MCF 10A (cell line): ENCODE results near the gene ABCB9. TPM values are rescaled to one million over a fixed set of nuclear protein-coding genes. Genes with fewer than 3 reads are reported as not detected.

Experiments used
- BruUV-seq: library from RNA; stranded (reverse); fragments of 400-500 nt; replicated peaks from 2 replicates; lab custom pipeline; 2021; lab: Mats Ljungman, UMichigan
- CTCF ChIA-PET: fragments of 300-600 bp; sonication (Branson Sonifier 250); formaldehyde crosslinking; extraction: SDS; loops from one replicate; lab custom pipeline; 2021; ENCODE audit warnings: antibody characterized with exemption, inconsistent platforms; lab: Yijun Ruan, JAX
- POLR2A ChIA-PET: fragments of 300-600, 350-650 bp; sonication (Branson Sonifier 250); formaldehyde crosslinking; extraction: SDS; loops from one replicate; lab custom pipeline; 2020; ENCODE audit warnings: antibody characterized with exemption, inconsistent platforms; lab: Yijun Ruan, JAX
- DNase-seq: peaks from one replicate; pipeline ENCODE4 v3.0.0-alpha.2; 2018; ENCODE audit not compliant: unreplicated experiment
- H3K27ac Mint-ChIP-seq: one replicate; pipeline ENCODE4 v1.8.0; 2022; ENCODE audit warnings: mild to moderate bottlenecking, low read depth, mixed read lengths; ENCODE audit not compliant: unreplicated experiment
- H3K27me3 Mint-ChIP-seq: one replicate; pipeline ENCODE4 v1.8.0; 2022; ENCODE audit warnings: mixed read lengths; ENCODE audit not compliant: insufficient read depth, unreplicated experiment
- H3K36me3 Mint-ChIP-seq: one replicate; pipeline ENCODE4 v1.8.0; 2022; ENCODE audit warnings: mild to moderate bottlenecking, moderate library complexity, mixed read lengths; ENCODE audit not compliant: insufficient read depth, unreplicated experiment
- H3K4me1 Mint-ChIP-seq: one replicate; pipeline ENCODE4 v1.8.0; 2022; ENCODE audit warnings: mixed read lengths; ENCODE audit not compliant: insufficient read depth, unreplicated experiment
- H3K4me3 Mint-ChIP-seq: one replicate; pipeline ENCODE4 v1.8.0; 2022; ENCODE audit warnings: mild to moderate bottlenecking, moderate library complexity, mixed read lengths; ENCODE audit not compliant: unreplicated experiment
- H3K9me3 Mint-ChIP-seq: one replicate; pipeline ENCODE4 v1.8.0; 2022; ENCODE audit warnings: mixed read lengths; ENCODE audit not compliant: unreplicated experiment
- intact Hi-C: fragments of 100-400 bp; cut with micrococcal nuclease; formaldehyde crosslinking; loops from 2 replicates; pipeline ENCODE4 v1.14.1; 2022
- total RNA-seq: library from RNA; stranded (reverse); gene quantifications from 2 replicates; pipeline ENCODE4 v1.2.3, GENCODE V29; 2022
- TF ChIP-seq, protein P1 (sequence below): fragments of 200-600 bp; IDR thresholded peaks from one replicate; pipeline ENCODE4 v1.8.0; 2022; ENCODE audit warnings: antibody characterized with exemption, mild to moderate bottlenecking; ENCODE audit not compliant: unreplicated experiment

The ABCB9 gene
- total RNA-seq, 1 experiment from 2014 or later, result 1.6 TPM

DNA sequence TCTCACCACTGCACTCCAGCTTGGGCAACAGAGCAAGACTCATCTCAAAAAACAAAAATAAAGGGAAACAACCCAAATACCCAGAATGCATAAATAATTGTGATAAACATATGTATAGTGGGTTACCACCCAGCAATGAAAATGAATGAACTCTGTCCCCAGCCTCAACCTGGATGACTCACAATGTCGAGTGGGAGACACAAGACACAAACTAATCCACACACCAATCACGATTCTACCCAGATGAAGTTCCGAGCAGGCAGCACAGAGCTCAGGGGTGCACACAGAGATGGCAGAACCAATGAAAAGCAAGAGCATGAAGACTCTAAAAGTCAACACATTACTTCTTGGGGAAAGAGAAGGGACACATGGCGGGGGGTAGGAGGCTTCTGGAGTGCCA is 27.1 kb downstream of the ABCB9 start:
- no TSS peak for BruUV-seq
- H3K4me1 Mint-ChIP-seq, result peaks cover 17% of the 10 kb centered on the region
- H3K27ac Mint-ChIP-seq, result no peak overlapping the region
- peaks cover 6% of the 10 kb centered on the region for H3K36me3 Mint-ChIP-seq
- ChIA-PET CTCF (interaction anchor here (0.6 kb wide), 1 partner anchor 13 kb away, joined by 3 read pairs; no protein-coding TSS in a partner anchor), POLR2A (interaction anchor here (11.2 kb wide), 1 partner anchor 47 kb away, joined by 240 read pairs; the partner anchor contains the start of gene VPS37B)
- no peaks in the 10 kb centered on the region for H3K27me3 Mint-ChIP-seq
- intact Hi-C loops, result no loop called here
- no peaks in the 10 kb centered on the region for H3K9me3 Mint-ChIP-seq
- TF ChIP-seq, protein P1, sequence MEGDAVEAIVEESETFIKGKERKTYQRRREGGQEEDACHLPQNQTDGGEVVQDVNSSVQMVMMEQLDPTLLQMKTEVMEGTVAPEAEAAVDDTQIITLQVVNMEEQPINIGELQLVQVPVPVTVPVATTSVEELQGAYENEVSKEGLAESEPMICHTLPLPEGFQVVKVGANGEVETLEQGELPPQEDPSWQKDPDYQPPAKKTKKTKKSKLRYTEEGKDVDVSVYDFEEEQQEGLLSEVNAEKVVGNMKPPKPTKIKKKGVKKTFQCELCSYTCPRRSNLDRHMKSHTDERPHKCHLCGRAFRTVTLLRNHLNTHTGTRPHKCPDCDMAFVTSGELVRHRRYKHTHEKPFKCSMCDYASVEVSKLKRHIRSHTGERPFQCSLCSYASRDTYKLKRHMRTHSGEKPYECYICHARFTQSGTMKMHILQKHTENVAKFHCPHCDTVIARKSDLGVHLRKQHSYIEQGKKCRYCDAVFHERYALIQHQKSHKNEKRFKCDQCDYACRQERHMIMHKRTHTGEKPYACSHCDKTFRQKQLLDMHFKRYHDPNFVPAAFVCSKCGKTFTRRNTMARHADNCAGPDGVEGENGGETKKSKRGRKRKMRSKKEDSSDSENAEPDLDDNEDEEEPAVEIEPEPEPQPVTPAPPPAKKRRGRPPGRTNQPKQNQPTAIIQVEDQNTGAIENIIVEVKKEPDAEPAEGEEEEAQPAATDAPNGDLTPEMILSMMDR, result no peak
- no peak overlapping the region for H3K4me3 Mint-ChIP-seq
- DNase-seq, result no peak

- Mint-ChIP-seq H3K36me3 (no peaks in the 10 kb centered on the region), H3K4me3 (no peak overlapping the region), H3K27ac (no peak overlapping the region), H3K9me3 (no peaks in the 10 kb centered on the region), H3K27me3 (no peaks in the 10 kb centered on the region), H3K4me1 (peaks cover 6% of the 10 kb centered on the region)
- CTCF ChIA-PET, result interaction anchor here (0.7 to 0.9 kb wide), 2 partner anchors 13 to 182 kb away, joined by 3 to 4 read pairs; no protein-coding TSS in a partner anchor
- POLR2A ChIA-PET, result interaction anchor here (1.0 kb wide), 1 partner anchor 9 kb away, joined by 7 read pairs; no protein-coding TSS in a partner anchor
- BruUV-seq, result no TSS peak
- TF ChIP-seq, protein P1, result no peak
- DNase-seq, result peak; percentile 95
- intact Hi-C loops, result no loop called here
Observed at GRCh38 chr12:122937622-122938091, 28.6 kb downstream of the ABCB9 start.

- ChIA-PET POLR2A (interaction anchor here (1.2 to 1.7 kb wide), 2 partner anchors 9 to 47 kb away, joined by 3 to 5 read pairs; no protein-coding TSS in a partner anchor), CTCF (interaction anchor here (0.8 to 1.0 kb wide), 2 partner anchors 34 to 37 kb away, joined by 3 to 4 read pairs; no protein-coding TSS in a partner anchor)
- no peak overlapping the region for H3K4me3 Mint-ChIP-seq
- no peak overlapping the region for H3K27ac Mint-ChIP-seq
- no peak for DNase-seq
- intact Hi-C loops, result no loop called here
- H3K36me3 Mint-ChIP-seq, result peaks cover 5% of the 10 kb centered on the region
- TF ChIP-seq, protein P1, result no peak
- H3K9me3 Mint-ChIP-seq, result no peaks in the 10 kb centered on the region
- no TSS peak for BruUV-seq
- no peaks in the 10 kb centered on the region for H3K27me3 Mint-ChIP-seq
- peaks cover 6% of the 10 kb centered on the region for H3K4me1 Mint-ChIP-seq
Observed at GRCh38 chr12:122935318-122935717, 30.9 kb downstream of the ABCB9 start.

GRCh38 chr12:122934722-122935121 is 31.5 kb downstream of the ABCB9 start:
- no peak overlapping the region for H3K27ac Mint-ChIP-seq
- ChIA-PET POLR2A (no interaction called here), CTCF (no interaction called here)
- intact Hi-C loops, result no loop called here
- H3K4me3 Mint-ChIP-seq, result no peak overlapping the region
- H3K4me1 Mint-ChIP-seq, result peaks cover 6% of the 10 kb centered on the region
- DNase-seq, result no peak
- peaks cover 5% of the 10 kb centered on the region for H3K36me3 Mint-ChIP-seq
- TF ChIP-seq, protein P1, result no peak
- no peaks in the 10 kb centered on the region for H3K27me3 Mint-ChIP-seq
- no peaks in the 10 kb centered on the region for H3K9me3 Mint-ChIP-seq
- BruUV-seq, result no TSS peak
